T-helper 1 cell treated with Interleukin-12 subunit alpha and Interleukin-12 subunit beta and Interleukin-4 antibody, amounts not matched to agents 30 ng/mL and 1 ng/mL, for 36 hours (primary cell): Measurements from ENCODE around the gene PXMP2. TPM values are rescaled to one million over a fixed set of nuclear protein-coding genes. Genes with fewer than 3 reads are reported as not detected.

ENCODE experiments used
- intact Hi-C: fragments of 100-400 bp; cut with micrococcal nuclease; formaldehyde crosslinking; loops from one replicate; pipeline ENCODE4 v1.15.1; 2024
- total RNA-seq: library from RNA; stranded (reverse); gene quantifications from 2 replicates; pipeline ENCODE4 v1.2.3, GENCODE V29; 2022

The PXMP2 gene
- total RNA-seq = 22.0 and 22.1 TPM in 2 replicates

GRCh38 chr12:132687211-132688164, at the start of gene PXMP2, which contains the start of gene POLE:
Gene PXMP2 (plus strand): TSS chr12:132687587. CDS start chr12:132687671, 84 bp downstream.
Gene POLE (minus strand): TSS chr12:132687342. CDS start chr12:132687315, 27 bp downstream.
- intact Hi-C loops = loop anchor here (1.0 to 10.0 kb wide), 8 partner anchors 23 to 759 kb away; partner anchors contain the start of genes ANKLE2, CHFR, DDX51 and NOC4L

- intact Hi-C loops = loop anchor here (1.0 kb wide), 1 partner anchor 223 kb away; no protein-coding TSS in a partner anchor
Measured at GRCh38 chr12:132637811-132638210, 49.6 kb upstream of the PXMP2 start.

GRCh38 chr12:132638541-132639408, 48.6 kb upstream of the PXMP2 start:
- intact Hi-C loops = loop anchor here (1.0 kb wide), 1 partner anchor 223 kb away; no protein-coding TSS in a partner anchor

- intact Hi-C loops = no loop called here
Measured at GRCh38 chr12:132639956-132640520, 47.3 kb upstream of the PXMP2 start.

- intact Hi-C loops = no loop called here
Measured at GRCh38 chr12:132640936-132641335, 46.5 kb upstream of the PXMP2 start.

GRCh38 chr12:132641811-132642650, 45.4 kb upstream of the PXMP2 start:
- intact Hi-C loops = no loop called here

- intact Hi-C loops = no loop called here
Measured at GRCh38 chr12:132642846-132643835, 44.2 kb upstream of the PXMP2 start.

- intact Hi-C loops = no loop called here
Measured at GRCh38 chr12:132646850-132647249, 40.5 kb upstream of the PXMP2 start.

GRCh38 chr12:132647858-132648257, 39.5 kb upstream of the PXMP2 start:
- intact Hi-C loops = no loop called here

- intact Hi-C loops = no loop called here
Measured at GRCh38 chr12:132648616-132649225, 38.7 kb upstream of the PXMP2 start.

- intact Hi-C loops = no loop called here
Measured at GRCh38 chr12:132649226-132649945, 38.0 kb upstream of the PXMP2 start.

GRCh38 chr12:132651444-132652100, 35.8 kb upstream of the PXMP2 start:
- intact Hi-C loops = no loop called here

- intact Hi-C loops = no loop called here
Measured at GRCh38 chr12:132653567-132654290, 33.7 kb upstream of the PXMP2 start.

- intact Hi-C loops = no loop called here
Measured at GRCh38 chr12:132657004-132657727, 30.2 kb upstream of the PXMP2 start.

- intact Hi-C loops = no loop called here
Measured at GRCh38 chr12:132658149-132658894, 29.1 kb upstream of the PXMP2 start.
